Measurements from ENCODE around the gene PIGS. TPM values are rescaled to one million over a fixed set of nuclear protein-coding genes. Genes with fewer than 3 reads are reported as not detected.

PIGS gene
- polyA plus RNA-seq, 1 of the 3 experiments (the other 2 are of a cell fraction): 78.5 TPM

DNA sequence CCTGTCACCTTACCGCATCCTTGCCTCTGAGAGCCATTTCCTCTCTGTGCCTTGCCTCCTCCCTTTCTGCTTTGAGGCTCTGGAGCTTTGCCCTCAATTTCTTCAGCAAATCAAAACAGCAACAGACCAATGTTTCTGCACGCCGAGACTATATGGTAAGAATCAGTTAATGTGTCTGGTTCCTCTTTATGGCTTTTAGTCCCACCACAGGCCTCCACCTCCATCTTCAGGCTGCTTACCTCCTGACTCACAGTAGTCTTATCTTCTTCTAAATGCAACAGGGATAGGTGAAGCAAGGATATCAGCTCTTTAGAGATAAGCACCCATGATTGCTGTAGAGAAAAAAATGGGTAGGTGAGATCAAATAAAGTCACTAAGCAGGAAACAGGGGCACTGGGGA lies 14.5 kb upstream of the PIGS start:
- no peak for DNase-seq
- no peak overlapping the region for H3K4me2 ChIP-seq
- H2AFZ ChIP-seq (ENCODE audit: low read depth): no peak overlapping the region
- CTCF ChIA-PET: interaction anchor here (1.5 kb wide), 1 partner anchor 27 kb away, joined by 4 read pairs; the partner anchor contains the start of gene RSKR
- no peak overlapping the region for H3K27ac ChIP-seq (ENCODE audit: low read depth in 2 of 2, low read length in 1 of 2)
- WGBS (ENCODE audit: low lambda C conversion rate): 94% methylated on average over 3 of the region's 3 CpGs
- no peaks in the 10 kb centered on the region for H4K20me1 ChIP-seq (ENCODE audit: insufficient read depth)
- POLR2A ChIA-PET: no interaction called here
- no peak overlapping the region for H3K4me3 ChIP-seq (ENCODE audit: low read depth in 2 of 2, low read length in 1 of 2)
- H3K36me3 ChIP-seq (replicated peaks in 1 of 2; ENCODE audit: control insufficient read depth in 1 of 2, insufficient read depth in 2 of 2, low read length in 1 of 2): peaks cover 45 to 49% of the 10 kb centered on the region in 2 experiments
- no peak overlapping the region for H3K9ac ChIP-seq
- no peaks in the 10 kb centered on the region for H3F3A ChIP-seq (replicated peaks; ENCODE audit: insufficient read depth)
- H3K27me3 ChIP-seq (ENCODE audit: insufficient read depth): no peaks in the 10 kb centered on the region
- H3K9me2 ChIP-seq: no peaks in the 10 kb centered on the region
- H3K4me1 ChIP-seq (ENCODE audit: control insufficient read depth in 1 of 2, insufficient read depth in 2 of 2, low read depth in 1 of 2, low read length in 1 of 2): no peaks in the 10 kb centered on the region
- H3K9me3 ChIP-seq: no peaks in the 10 kb centered on the region
- peaks cover 4% of the 10 kb centered on the region; the same call in 1 of the 2 replicates for H3K79me2 ChIP-seq (ENCODE audit: insufficient read depth)
- TF ChIP-seq YY1 (IDR thresholded peaks at IDR 0.05; ENCODE audit: low read depth) (no peak), FOSL2 (IDR thresholded peaks at IDR 0.05; ENCODE audit: borderline replicate concordance, low read depth) (no peak)
- TF ChIP-seq, protein P1, sequence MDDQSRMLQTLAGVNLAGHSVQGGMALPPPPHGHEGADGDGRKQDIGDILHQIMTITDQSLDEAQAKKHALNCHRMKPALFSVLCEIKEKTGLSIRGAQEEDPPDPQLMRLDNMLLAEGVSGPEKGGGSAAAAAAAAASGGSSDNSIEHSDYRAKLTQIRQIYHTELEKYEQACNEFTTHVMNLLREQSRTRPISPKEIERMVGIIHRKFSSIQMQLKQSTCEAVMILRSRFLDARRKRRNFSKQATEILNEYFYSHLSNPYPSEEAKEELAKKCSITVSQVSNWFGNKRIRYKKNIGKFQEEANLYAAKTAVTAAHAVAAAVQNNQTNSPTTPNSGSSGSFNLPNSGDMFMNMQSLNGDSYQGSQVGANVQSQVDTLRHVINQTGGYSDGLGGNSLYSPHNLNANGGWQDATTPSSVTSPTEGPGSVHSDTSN (IDR thresholded peaks at IDR 0.05): no peak
- TF ChIP-seq, protein P2, sequence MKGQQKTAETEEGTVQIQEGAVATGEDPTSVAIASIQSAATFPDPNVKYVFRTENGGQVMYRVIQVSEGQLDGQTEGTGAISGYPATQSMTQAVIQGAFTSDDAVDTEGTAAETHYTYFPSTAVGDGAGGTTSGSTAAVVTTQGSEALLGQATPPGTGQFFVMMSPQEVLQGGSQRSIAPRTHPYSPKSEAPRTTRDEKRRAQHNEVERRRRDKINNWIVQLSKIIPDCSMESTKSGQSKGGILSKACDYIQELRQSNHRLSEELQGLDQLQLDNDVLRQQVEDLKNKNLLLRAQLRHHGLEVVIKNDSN (IDR thresholded peaks at IDR 0.05; ENCODE audit: borderline replicate concordance, low read depth): no peak

DNA sequence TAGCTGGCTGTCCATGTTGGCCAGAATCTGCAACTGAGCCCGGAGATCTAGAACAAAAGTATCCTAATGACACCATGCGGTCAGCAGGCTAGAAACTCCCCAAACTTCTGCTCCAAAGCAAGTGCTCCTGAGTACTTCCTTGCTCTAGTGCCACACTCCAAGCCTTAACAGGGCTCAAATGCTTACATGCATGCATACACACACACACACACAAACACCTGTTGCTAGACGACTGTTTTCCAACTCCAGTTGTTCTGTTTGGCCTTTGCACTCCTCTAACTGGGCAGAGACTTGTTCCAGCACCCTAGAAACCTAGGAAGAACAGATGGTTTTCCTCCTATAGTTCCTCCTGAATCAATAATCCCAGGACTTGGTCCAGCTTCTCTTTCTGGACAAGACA lies 13.1 kb upstream of the PIGS start:
- 91% methylated on average over 2 of the region's 3 CpGs for WGBS (ENCODE audit: low lambda C conversion rate)
- Histone ChIP-seq H3K27me3 (ENCODE audit: insufficient read depth) (no peaks in the 10 kb centered on the region), H3K4me2 (no peak overlapping the region), H3K9me2 (no peaks in the 10 kb centered on the region), H3K4me1 (ENCODE audit: control insufficient read depth in 1 of 2, insufficient read depth in 2 of 2, low read depth in 1 of 2, low read length in 1 of 2) (no peaks in the 10 kb centered on the region), H3K4me3 (ENCODE audit: low read depth in 2 of 2, low read length in 1 of 2) (no peak overlapping the region), H3K79me2 (ENCODE audit: insufficient read depth) (peaks cover 4% of the 10 kb centered on the region; the same call in 1 of the 2 replicates), H4K20me1 (ENCODE audit: insufficient read depth) (no peaks in the 10 kb centered on the region), H3K36me3 (replicated peaks in 1 of 2; ENCODE audit: control insufficient read depth in 1 of 2, insufficient read depth in 2 of 2, low read length in 1 of 2) (peaks cover 42 to 63% of the 10 kb centered on the region in 2 experiments), H3K9me3 (no peaks in the 10 kb centered on the region), H3F3A (replicated peaks; ENCODE audit: insufficient read depth) (peaks cover 6% of the 10 kb centered on the region), H3K27ac (ENCODE audit: low read depth in 2 of 2, low read length in 1 of 2) (no peak overlapping the region), H2AFZ (ENCODE audit: low read depth) (no peak overlapping the region), H3K9ac (no peak overlapping the region)
- TF ChIP-seq TAF1 (IDR thresholded peaks at IDR 0.05; ENCODE audit: borderline replicate concordance, low read depth, low read length): no peak
- no peak for TF ChIP-seq RXRA (IDR thresholded peaks at IDR 0.05; ENCODE audit: borderline replicate concordance, low read depth)
- TF ChIP-seq FOSL2 (IDR thresholded peaks at IDR 0.05; ENCODE audit: borderline replicate concordance, low read depth): no peak
- TF ChIP-seq CHD2 (IDR thresholded peaks at IDR 0.05; ENCODE audit: low read length, partially characterized antibody): no peak
- no peak for TF ChIP-seq EZH2phosphoT487 (IDR thresholded peaks at IDR 0.05; ENCODE audit: borderline replicate concordance, low read depth)
- no peak for TF ChIP-seq NFIC (IDR thresholded peaks at IDR 0.05; ENCODE audit: borderline replicate concordance)
- TF ChIP-seq ELF1 (IDR thresholded peaks at IDR 0.05): no peak
- TF ChIP-seq, protein P3, sequence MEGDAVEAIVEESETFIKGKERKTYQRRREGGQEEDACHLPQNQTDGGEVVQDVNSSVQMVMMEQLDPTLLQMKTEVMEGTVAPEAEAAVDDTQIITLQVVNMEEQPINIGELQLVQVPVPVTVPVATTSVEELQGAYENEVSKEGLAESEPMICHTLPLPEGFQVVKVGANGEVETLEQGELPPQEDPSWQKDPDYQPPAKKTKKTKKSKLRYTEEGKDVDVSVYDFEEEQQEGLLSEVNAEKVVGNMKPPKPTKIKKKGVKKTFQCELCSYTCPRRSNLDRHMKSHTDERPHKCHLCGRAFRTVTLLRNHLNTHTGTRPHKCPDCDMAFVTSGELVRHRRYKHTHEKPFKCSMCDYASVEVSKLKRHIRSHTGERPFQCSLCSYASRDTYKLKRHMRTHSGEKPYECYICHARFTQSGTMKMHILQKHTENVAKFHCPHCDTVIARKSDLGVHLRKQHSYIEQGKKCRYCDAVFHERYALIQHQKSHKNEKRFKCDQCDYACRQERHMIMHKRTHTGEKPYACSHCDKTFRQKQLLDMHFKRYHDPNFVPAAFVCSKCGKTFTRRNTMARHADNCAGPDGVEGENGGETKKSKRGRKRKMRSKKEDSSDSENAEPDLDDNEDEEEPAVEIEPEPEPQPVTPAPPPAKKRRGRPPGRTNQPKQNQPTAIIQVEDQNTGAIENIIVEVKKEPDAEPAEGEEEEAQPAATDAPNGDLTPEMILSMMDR (IDR thresholded peaks at IDR 0.05): no peak
- TF ChIP-seq TCF12 (IDR thresholded peaks at IDR 0.05): no peak
- TF ChIP-seq JUND (IDR thresholded peaks at IDR 0.05): no peak
- TF ChIP-seq TEAD4 (IDR thresholded peaks at IDR 0.05; ENCODE audit: borderline replicate concordance, insufficient read depth): no peak
- no peak for TF ChIP-seq RAD21 (IDR thresholded peaks at IDR 0.05; ENCODE audit: low read length)
- TF ChIP-seq, protein P1 (IDR thresholded peaks at IDR 0.05): no peak
- TF ChIP-seq EP300 (IDR thresholded peaks at IDR 0.05; ENCODE audit: borderline replicate concordance in 1 of 2, low read depth in 1 of 2, low read length in 1 of 2): no peak
- TF ChIP-seq GATA2 (CRISPR knock-in tag; IDR thresholded peaks at IDR 0.05): no peak
- TF ChIP-seq SIN3A (IDR thresholded peaks at IDR 0.05; ENCODE audit: borderline replicate concordance, low read depth, low read length): no peak
- TF ChIP-seq YY1 (IDR thresholded peaks at IDR 0.05; ENCODE audit: low read depth): no peak
- no peak for TF ChIP-seq SMC3 (IDR thresholded peaks at IDR 0.05; ENCODE audit: low read depth, low read length)
- no peak for TF ChIP-seq RFX5 (IDR thresholded peaks at IDR 0.05; ENCODE audit: low read length)
- no peak for DNase-seq
- CTCF ChIA-PET: interaction anchor here (0.7 to 1.0 kb wide), 3 partner anchors 9 to 36 kb away, joined by 3 to 4 read pairs (median 3); no protein-coding TSS in a partner anchor
- POLR2A ChIA-PET: no interaction called here

All from SK-N-SH (cell line).